ENCODE results near the gene FILIP1L.

The FILIP1L gene

DNA sequence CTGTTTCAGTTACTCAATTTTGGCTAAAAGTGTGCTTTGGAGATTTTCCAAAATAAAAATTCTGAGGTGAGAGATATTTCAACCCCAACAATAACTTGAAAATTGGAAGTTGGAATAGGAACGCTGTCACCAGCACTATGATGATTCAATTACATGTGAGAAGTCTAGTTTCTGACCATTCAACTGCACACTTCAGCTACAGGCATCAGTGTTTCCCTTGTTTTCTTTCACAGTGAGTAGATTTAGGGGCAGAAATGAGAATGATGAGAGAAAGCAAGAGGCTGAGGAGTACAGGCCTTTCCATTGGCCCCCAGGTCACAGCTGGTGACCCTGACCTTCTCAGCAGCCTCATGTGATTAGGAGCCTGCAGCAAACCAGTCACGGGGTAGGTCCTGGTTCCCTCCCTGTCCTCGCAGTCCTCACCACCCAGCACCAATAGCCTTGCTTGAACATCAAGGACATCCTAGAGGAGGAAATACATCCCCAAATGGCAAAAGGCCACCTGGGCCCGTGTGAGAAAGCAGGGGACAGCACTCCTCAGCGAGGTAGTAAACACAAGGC, 10.0 kb upstream of the FILIP1L start:
- DNase-seq: no peak

- DNase-seq: no peak
These were observed 8.8 kb upstream of the FILIP1L start for GRCh38 chr3:100123112-100123511.

DNA sequence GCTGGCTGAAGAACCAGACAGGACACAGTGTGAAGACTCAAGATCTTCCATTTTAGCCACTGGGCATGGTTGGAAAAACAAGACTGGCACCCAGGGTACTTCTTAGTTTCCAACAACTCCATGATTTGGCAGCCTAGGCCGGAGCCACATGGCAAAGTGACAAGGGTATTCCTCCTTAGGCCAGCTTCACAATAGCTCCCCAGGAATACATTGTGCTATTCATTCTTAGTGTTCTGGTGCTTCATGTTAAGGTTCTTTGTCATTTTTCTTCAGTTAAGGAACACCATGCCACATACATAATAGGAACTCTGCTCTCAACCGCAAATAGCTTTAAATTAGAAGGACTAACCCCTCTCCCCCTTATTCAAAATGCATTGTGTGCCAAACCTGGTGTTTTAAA, 8.0 kb upstream of the FILIP1L start:
- DNase-seq: no peak

- no peak for DNase-seq
These were observed 6.4 kb upstream of the FILIP1L start for GRCh38 chr3:100120693-100121092.

DNA sequence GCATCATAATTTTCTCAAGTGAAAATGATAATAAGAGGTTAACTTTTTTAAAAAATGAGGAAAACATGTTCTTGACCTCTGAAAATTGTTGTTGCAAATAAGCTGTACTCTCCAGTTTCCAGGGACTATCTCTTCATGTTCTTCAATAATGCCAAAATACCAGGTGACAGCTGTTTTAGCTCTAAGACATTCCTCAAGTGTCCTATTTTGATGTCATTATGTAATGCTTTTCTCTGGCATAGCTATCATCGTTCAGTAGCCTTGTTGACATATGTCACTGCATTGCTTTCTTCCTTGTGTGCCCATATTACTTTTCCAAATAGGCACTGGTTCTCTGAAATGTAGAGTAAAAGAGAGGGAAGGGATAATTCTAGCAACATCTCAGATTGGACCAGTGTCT, 5.7 kb upstream of the FILIP1L start:
- DNase-seq: no peak

GRCh38 chr3:100117093-100117492, 2.8 kb upstream of the FILIP1L start:
- no peak for DNase-seq

GRCh38 chr3:100113723-100114412, 433 bp downstream of the FILIP1L start:
- no peak for DNase-seq

DNA sequence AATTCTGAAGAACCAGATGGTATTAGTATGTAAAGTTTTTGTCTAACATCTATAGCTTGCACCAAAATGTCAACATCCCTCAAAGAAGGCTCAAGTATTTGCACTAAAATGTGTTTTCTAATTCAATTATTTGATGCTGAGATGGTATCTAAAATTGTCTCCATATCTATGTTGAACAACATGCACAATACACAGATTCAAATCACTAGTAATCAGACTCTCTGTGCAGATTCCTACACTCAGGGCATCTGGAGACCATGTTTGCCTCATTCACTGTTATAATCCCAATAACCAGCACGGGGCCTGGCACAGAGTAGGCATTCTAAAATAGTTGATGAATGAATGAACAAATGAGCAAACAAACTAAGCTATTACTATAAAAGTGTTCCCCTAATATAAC, 2.6 kb downstream of the FILIP1L start:
- no peak for DNase-seq

DNA sequence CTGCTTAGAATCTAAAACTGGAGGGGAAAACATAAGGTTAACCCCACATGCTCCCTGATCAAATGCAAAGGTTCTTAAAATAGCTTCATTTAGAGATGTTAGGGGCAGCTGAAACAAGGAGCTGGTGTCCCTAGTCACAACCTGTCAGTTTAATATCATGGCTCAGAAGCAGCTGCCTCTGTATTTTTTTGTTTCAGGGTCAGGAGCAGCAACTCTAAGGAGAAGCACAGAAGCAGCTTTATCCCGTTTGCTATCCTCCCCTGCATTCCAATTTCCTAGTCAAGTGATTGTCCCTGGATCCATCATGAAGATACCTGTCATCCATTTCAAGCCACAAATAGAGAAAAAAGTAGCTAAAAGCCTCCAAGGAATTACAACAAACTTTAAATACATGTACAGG, 4.1 kb downstream of the FILIP1L start:
- DNase-seq: no peak

DNA sequence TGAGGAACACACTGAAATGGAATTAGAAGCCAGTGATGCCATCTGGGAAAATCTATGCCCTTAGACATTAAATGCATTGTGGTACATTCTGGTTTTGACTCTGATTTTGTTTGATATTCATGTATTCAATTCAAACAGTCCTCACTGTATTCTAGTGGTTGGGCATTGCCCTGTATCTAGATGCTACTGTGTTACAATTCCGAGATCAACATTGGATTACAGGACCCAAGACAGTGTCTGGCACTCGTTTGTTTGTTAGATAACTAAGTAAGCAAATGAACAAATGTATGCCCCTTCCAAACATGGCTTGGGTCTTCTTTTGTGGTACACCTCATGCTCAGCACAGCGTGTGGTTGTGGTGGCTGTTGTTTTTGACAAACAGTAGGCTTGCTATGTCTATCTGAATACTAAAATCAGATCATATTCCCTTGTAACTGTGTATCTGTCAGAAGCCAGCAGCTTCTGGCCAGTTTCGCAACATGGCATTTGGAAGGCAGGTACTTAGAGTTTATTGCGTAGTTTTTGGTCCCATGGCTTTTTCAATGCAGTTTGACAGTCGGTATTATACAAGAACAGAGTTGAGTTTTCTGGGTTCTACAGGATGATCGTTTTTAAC, 5.7 kb downstream of the FILIP1L start:
- DNase-seq: no peak

- DNase-seq: no peak
These were observed 7.0 kb downstream of the FILIP1L start for GRCh38 chr3:100107221-100107814.

DNA sequence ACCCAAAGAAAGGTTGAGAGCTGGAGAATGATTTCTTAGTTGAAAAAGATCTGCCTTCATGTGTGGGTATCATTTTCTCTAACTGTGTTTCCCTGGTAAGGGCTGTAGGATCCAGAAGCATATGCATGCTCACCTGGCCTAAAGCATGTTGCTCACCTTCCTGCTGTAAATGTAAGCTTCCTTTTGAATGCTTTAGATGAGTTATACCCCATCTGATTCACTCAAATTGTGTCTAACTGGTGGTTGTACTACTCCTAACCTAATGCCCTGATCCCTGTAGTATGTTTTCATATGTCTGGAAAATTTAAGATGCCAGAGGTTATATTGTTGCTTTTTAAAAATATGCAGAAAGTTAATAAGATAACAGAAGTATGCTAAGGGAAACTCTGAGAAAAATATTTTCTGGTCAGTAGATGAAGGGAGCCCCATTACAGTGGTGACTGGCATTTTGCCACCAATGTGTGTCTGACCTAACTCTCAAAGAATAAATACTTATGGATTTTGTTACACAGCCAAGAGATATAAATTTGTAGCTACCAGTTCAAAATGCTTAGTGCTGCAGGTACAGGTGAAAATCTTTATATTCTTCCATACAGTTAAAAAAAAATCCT, 7.7 kb downstream of the FILIP1L start:
- no peak for DNase-seq

DNA sequence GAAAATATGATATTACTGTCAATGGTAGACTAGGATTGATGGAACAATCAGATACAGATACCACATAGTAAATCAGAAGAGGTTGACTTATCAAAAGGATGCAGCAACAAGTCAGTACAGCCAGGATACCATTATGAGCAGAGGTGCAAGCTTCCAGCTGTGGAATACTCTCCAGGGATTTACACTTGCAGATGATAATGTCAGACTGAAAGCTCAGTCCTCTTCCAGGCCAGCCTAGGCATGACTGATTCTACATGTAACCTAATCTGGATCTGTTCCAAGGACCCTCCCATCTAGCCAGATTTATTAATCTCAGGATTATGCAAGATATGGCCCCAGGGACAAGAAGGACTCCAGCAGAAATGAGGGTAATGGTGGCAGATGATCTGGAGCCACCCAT, 8.2 kb downstream of the FILIP1L start:
- DNase-seq: no peak

DNA sequence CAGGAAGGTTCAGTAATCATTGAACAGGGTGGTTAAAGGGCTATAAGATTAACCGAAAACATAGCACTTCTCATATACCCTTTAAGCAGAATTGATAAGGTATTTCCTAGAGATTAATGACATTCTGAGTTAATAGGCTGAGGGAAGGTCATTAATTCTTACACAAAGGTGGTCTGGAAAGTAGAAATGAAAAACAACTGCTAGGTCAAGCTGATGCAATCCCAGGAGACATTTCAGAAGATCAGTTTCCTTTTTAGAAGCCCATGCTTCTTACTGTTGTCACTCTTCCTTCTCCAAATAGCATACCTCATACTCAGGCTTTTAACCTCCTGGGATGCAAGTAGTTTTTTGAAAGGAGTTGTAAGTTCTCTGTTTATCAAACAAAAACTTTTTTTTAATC, 8.8 kb downstream of the FILIP1L start:
- DNase-seq: no peak

GRCh38 chr3:100104817-100105413, 9.4 kb downstream of the FILIP1L start:
- no peak for DNase-seq

GRCh38 chr3:100104442-100104798, 9.9 kb downstream of the FILIP1L start:
- DNase-seq: no peak

DNA sequence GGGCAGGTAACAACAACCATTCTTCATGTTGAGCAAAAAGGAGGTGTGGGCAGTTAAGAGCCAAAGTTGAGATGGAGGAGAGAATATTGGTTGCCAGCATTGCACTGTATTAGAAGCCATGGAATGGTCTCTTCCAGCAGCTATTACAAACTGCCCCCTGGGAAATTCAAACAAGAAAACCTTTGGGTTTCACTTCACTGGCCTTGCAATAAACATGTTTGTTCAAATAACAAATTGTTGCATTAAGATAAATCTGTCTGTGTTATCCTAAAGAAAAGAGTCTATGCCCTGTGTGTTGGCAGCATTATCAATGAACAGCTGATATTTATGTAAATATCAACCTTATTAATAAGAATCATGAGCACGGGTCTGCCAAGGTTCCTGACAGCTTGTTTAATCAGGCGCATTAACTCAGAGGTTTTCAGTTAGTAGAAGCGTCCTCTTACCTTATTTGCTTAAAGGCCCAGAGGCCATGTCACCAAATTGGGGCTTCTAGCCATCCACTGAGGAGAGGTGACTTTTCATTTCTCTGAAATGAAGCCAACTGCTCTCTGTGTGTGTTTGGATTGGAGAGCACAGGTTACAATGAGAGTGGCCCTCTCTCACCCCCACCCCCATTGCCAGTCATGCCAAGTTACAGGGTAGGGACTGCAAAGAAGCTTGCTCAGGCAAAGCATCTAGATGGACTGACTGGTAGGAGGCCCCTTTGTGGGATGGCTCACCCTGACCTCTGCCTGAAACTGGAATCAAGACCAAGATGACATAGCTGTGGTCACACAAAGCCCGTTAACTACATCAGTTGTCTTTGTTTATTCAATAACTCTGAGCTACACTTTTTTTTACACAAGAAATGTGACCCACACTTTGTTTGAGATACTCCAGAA, 10.5 kb downstream of the FILIP1L start:
- no peak for DNase-seq

- no peak for DNase-seq
These were observed 11.5 kb downstream of the FILIP1L start for GRCh38 chr3:100102757-100103156.

DNA sequence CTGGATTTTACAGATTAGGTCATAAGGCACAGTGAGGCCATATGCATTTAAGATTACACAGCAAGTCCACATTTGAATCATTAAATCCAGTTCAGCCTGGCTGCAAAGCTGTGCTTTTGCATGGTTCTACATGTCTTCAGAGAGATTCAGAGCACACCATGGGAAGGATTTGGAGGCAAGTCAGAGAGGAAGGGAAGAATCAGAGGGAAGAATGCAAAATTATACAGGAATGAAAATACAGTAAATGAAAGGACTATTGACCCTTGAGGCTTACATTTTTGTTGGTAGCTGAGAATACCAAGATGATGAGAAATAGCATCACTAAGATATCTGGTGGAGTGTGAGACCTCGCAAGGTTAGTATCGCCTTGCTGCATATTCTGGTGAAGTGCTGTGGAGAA, 13.9 kb downstream of the FILIP1L start:
- DNase-seq: no peak

DNA sequence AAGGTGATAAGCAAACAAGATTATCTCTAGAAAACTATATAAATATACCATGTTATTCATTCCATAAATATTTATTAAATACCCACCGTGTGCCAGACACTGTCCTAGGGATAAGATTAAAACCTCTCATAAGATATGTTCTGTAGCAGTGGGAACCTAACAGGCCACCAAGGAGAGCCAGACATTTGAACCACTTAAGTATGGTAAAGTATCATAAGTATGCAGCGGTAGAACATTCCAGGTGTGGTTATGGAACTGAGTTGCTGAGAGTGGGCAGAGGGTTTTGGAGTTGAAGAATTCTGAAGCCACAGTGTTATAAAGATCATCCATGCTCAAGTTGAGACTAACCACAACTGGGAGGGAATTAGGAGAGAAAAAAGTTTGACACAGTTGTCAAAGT, 14.7 kb downstream of the FILIP1L start:
- DNase-seq: no peak

- DNase-seq: no peak
These were observed 15.6 kb downstream of the FILIP1L start for GRCh38 chr3:100098784-100099070.

GRCh38 chr3:100097919-100098783, 16.1 kb downstream of the FILIP1L start:
- DNase-seq: no peak

All from CD4-positive, alpha-beta T cell treated with Interleukin-12 subunit alpha and Interleukin-12 subunit beta, for 1 hour (primary cell).